T-helper 1 cell treated with Interleukin-12 subunit alpha and Interleukin-12 subunit beta and Interleukin-4 antibody, amounts not matched to agents 30 ng/mL and 1 ng/mL, for 36 hours (primary cell): ENCODE data around the gene GIGYF1. TPM values are rescaled to one million over a fixed set of nuclear protein-coding genes. Genes with fewer than 3 reads are reported as not detected.
"Not testable (repeated sequence)": the region's sequence is repeated elsewhere in the genome, so short reads cannot be mapped to it uniquely, and the experiment has no call there.

Source experiments
- intact Hi-C: fragments of 100-400 bp; cut with micrococcal nuclease; formaldehyde crosslinking; loops from one replicate; pipeline ENCODE4 v1.15.1; 2024
- total RNA-seq: library from RNA; stranded (reverse); gene quantifications from 2 replicates; pipeline ENCODE4 v1.2.3, GENCODE V29; 2022

GIGYF1 gene
- total RNA-seq, 1 donor from 2014 or later: 54.5 TPM

GRCh38 chr7:100674411-100675104 lies 19.5 kb downstream of the GIGYF1 start:
- intact Hi-C loops: loop anchor here (10.0 kb wide), 2 partner anchors 550 to 590 kb away; partner anchors contain the start of genes COPS6, MBLAC1 and ZNF3

- intact Hi-C loops: loop anchor here (1.0 to 10.0 kb wide), 13 partner anchors 17 to 589 kb away; partner anchors contain the start of genes ACTL6B, COPS6, FBXO24 and LRCH4
Observed at GRCh38 chr7:100673942-100674410, 20.1 kb downstream of the GIGYF1 start.

DNA sequence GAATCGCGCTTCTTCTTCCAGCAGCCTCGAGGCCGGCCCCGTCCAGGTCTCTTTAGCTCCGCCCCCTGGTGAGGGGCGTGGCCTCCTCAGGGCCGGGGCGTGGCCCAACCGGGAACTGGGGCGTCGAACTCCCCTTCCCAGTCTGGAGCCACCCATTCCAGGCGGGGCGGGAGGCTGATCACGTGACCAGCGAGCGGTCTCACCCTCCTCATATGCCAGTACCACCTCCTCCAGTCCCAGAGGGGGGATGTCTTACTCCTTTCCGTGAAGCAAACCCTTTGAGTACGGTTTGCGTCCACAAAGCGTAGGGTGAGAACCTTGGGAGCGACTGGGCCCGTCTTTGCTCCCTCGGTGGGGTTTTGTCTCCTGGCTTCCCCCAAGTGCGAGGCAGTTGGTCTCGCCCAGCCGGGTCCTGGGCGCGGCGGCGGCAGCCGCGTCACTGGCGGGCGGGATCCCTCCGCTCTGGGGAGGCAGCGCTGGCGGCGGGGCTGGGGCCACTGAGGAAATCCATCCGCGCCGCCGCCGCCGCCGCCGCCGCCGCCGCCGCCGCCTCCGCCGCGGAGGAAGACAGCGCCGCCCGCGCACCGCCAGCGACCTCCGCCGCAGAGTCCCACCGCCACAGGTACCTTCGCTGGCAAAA lies 20.6 kb downstream of the GIGYF1 start, which contains the start of gene GNB2:
GNB2 (plus strand) TSS at position 439 of the 640 bp plus-strand sequence. CDS start 2,526 bp downstream, outside the sequence.
- intact Hi-C loops: loop anchor here (1.0 to 10.0 kb wide), 13 partner anchors 17 to 589 kb away; partner anchors contain the start of genes ACTL6B, COPS6, FBXO24 and LRCH4

GRCh38 chr7:100671353-100672327 lies 22.4 kb downstream of the GIGYF1 start:
- intact Hi-C loops: loop anchor here (10.0 kb wide), 2 partner anchors 547 to 587 kb away; partner anchors contain the start of genes COPS6, MBLAC1 and ZNF3

GRCh38 chr7:100670074-100670473 lies 24.0 kb downstream of the GIGYF1 start:
- intact Hi-C loops: loop anchor here (10.0 kb wide), 2 partner anchors 545 to 585 kb away; partner anchors contain the start of genes COPS6, MBLAC1 and ZNF3

DNA sequence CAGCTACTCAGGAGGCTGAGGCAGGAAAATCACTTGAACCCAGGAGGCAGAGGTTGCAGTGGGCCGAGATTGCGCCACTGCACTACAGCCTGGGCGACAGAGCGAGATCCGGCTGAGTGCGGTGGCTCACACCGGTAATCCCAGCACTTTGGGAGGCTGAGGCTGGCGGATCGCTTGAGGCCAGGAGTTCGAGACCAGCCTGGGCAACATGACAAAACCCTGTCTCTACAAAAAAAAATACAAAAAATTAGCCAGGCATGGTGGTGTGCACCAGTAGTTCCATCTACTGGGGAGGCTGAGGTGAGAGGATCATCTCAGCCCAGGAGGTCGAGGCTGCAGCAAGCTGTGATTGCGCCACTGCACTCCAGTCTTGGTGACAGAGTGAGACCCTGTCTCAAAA lies 24.9 kb downstream of the GIGYF1 start:
- intact Hi-C loops: not testable (repeated sequence)

DNA sequence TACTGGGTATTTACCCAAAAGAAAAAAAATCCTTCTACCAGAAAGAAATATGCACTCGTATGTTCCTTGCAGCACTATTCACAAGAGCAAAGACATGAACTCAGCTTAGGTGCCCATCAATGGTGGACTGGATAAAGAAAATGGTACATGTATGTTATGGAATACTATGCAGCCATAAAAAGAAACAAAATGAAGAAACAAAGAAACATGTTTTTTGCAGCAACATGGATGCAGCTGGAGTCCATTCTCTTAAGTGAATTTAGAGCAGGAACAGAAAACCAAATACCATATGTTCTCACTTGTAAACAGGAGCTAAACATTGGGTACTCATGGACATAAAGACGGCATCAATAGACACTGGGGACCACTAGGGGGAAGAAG lies 26.0 kb downstream of the GIGYF1 start:
- intact Hi-C loops: no loop called here

GRCh38 chr7:100667331-100668068 lies 26.6 kb downstream of the GIGYF1 start:
- intact Hi-C loops: no loop called here

GRCh38 chr7:100665168-100665726 lies 28.8 kb downstream of the GIGYF1 start:
- intact Hi-C loops: no loop called here

GRCh38 chr7:100662194-100662776 lies 31.8 kb downstream of the GIGYF1 start:
- intact Hi-C loops: not testable (repeated sequence)

GRCh38 chr7:100655908-100656674 lies 38.0 kb downstream of the GIGYF1 start, which contains the start of gene ACTL6B:
TSS of gene ACTL6B (minus strand) at chr7:100656448. CDS start at chr7:100656354, 94 bp downstream.
- intact Hi-C loops: loop anchor here (1.0 kb wide), 3 partner anchors 17 to 44 kb away; partner anchors contain the start of genes GNB2 and MOSPD3

DNA sequence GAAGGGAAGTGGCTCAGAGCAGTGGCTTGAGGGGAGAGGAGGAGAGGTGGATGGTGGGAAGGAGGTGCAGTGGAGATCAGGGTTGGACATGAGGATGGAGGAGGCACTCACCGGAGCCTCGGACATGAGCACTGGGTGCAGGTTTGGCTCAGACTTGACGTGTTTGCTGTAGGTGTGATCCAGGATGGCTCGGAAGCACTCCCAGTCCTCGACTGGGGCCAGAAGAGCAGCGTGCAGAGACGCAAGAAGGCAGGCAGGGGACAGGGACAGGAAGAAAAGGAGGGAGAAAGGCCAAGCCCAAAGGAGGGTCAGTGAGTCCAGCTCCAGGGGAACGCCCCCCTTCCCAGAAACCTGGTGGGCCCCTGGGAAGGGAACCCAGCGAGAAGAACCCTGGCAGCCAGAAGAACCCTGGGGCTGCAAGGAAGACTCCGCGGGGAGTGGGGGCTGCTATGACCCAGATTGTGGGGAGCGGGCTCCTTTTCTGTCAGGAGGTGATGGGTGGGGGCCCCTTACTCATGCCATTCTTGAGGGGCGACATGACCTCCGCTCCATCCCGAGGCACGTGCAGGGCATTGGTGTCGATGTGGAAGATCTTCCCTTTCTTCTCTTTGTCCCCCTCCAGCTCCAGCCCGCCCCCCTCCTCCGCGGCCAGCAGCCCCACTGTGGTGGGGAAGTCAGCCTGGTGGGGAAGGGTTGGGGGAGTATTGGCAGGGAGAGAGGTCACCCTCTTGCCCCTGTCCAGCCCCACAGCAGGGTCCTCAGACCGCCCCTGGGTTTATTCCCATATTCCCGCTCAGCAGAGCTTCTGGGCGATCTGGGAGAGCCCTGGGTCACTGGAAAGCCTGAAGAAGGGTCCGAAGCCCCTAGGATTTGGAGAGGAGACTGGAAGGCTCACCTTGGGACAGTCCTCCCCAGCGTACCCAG lies 38.9 kb downstream of the GIGYF1 start:
- intact Hi-C loops: no loop called here

- intact Hi-C loops: no loop called here
Observed at GRCh38 chr7:100649826-100650565, 44.1 kb downstream of the GIGYF1 start.

GRCh38 chr7:100642534-100642907 lies 51.5 kb downstream of the GIGYF1 start:
- intact Hi-C loops: no loop called here

GRCh38 chr7:100641860-100642533 lies 52.1 kb downstream of the GIGYF1 start:
- intact Hi-C loops: no loop called here

GRCh38 chr7:100641463-100641859 lies 52.6 kb downstream of the GIGYF1 start, which contains the start of gene TFR2:
TSS of gene TFR2 (minus strand) at chr7:100641552. CDS start at chr7:100641509, 43 bp downstream.
- intact Hi-C loops: no loop called here
